ENCODE measurements around the gene PTPRT. TPM values are rescaled to one million over a fixed set of nuclear protein-coding genes. Genes with fewer than 3 reads are reported as not detected.

The PTPRT gene
- total and polyA plus RNA-seq, 10 of the 15 experiments (the other 5 are each of a cell fraction or from before 2014, with no cell fraction given) = not detected

- H3K27me3 ChIP-seq (replicated peaks in 1 of 2; ENCODE audit: control insufficient read depth in 2 of 2, insufficient read depth in 2 of 2, low read length in 1 of 2) = no peaks in the 10 kb centered on the region
- H3K4me1 ChIP-seq (ENCODE audit: control insufficient read depth, insufficient read depth, low read length) = no peaks in the 10 kb centered on the region
- H2AFZ ChIP-seq (ENCODE audit: control insufficient read depth, low read depth, low read length) = no peak overlapping the region
- ChIA-PET RAD21 (ENCODE audit: unreplicated experiment) (no interaction called here), POLR2A (no interaction called here), CTCF (no interaction called here), SMC1A (ENCODE audit: uncharacterized antibody, unreplicated experiment) (no interaction called here)
- H3K9ac ChIP-seq (ENCODE audit: control insufficient read depth, insufficient read depth, low read length) = no peak overlapping the region
- no peaks in the 10 kb centered on the region for H3K36me3 ChIP-seq (ENCODE audit: control insufficient read depth in 2 of 2, insufficient read depth in 2 of 2, low read length in 1 of 2)
- no peak overlapping the region for H3K4me3 ChIP-seq
- DNase-seq (ENCODE audit: low read depth, low spot score) (no peak), FAIRE-seq (no peak), ATAC-seq (no peak)
- WGBS (ENCODE audit: insufficient coverage, insufficient replicate concordance, low lambda C conversion rate, missing lambda C conversion rate) = 3% methylated on average over 4 of the region's 4 CpGs
- no TSS peak for BruUV-seq (replicated peaks)
- TF ChIP-seq HCFC1 (IDR thresholded peaks at IDR 0.05; ENCODE audit: low read length) (no peak), STAT1 (conservative IDR thresholded peaks at IDR 0.05) (no peak), TCF3 (IDR thresholded peaks at IDR 0.05; ENCODE audit: borderline replicate concordance, insufficient read depth, low read depth, low read length) (no peak)
- no peaks in the 10 kb centered on the region for H3K79me2 ChIP-seq (ENCODE audit: control insufficient read depth, insufficient read depth, low read length)
- H3K9me3 ChIP-seq (replicated peaks; ENCODE audit: control insufficient read depth, insufficient read depth, low read length) = no peaks in the 10 kb centered on the region
- H3K27ac ChIP-seq (ENCODE audit: control insufficient read depth, insufficient read depth) = no peak overlapping the region
- in situ Hi-C loops (cut with MboI) = no loop called here
- H4K20me1 ChIP-seq (ENCODE audit: control insufficient read depth, insufficient read depth) = no peaks in the 10 kb centered on the region
- no peak overlapping the region for H3K4me2 ChIP-seq (ENCODE audit: control insufficient read depth, insufficient read depth)
- intact Hi-C loops (cut with micrococcal nuclease; ENCODE audit: unreplicated experiment) = no loop called here
These were observed 809.4 kb downstream of the PTPRT start for GRCh38 chr20:42380287-42380686.

GRCh38 chr20:42379385-42379784, 810.3 kb downstream of the PTPRT start:
- BruUV-seq (replicated peaks) = no TSS peak
- Histone ChIP-seq H3K4me3 (no peak overlapping the region), H3K4me2 (ENCODE audit: control insufficient read depth, insufficient read depth) (no peak overlapping the region), H3K79me2 (ENCODE audit: control insufficient read depth, insufficient read depth, low read length) (no peaks in the 10 kb centered on the region), H2AFZ (ENCODE audit: control insufficient read depth, low read depth, low read length) (no peak overlapping the region), H3K9me3 (replicated peaks; ENCODE audit: control insufficient read depth, insufficient read depth, low read length) (no peaks in the 10 kb centered on the region), H3K4me1 (ENCODE audit: control insufficient read depth, insufficient read depth, low read length) (no peaks in the 10 kb centered on the region), H3K36me3 (ENCODE audit: control insufficient read depth in 2 of 2, insufficient read depth in 2 of 2, low read length in 1 of 2) (no peaks in the 10 kb centered on the region), H3K27me3 (replicated peaks in 1 of 2; ENCODE audit: control insufficient read depth in 2 of 2, insufficient read depth in 2 of 2, low read length in 1 of 2) (no peaks in the 10 kb centered on the region), H4K20me1 (ENCODE audit: control insufficient read depth, insufficient read depth) (no peaks in the 10 kb centered on the region), H3K9ac (ENCODE audit: control insufficient read depth, insufficient read depth, low read length) (no peak overlapping the region), H3K27ac (ENCODE audit: control insufficient read depth, insufficient read depth) (no peak overlapping the region)
- intact Hi-C loops (cut with micrococcal nuclease; ENCODE audit: unreplicated experiment) = no loop called here
- ChIA-PET RAD21 (ENCODE audit: unreplicated experiment) (no interaction called here), SMC1A (ENCODE audit: uncharacterized antibody, unreplicated experiment) (no interaction called here), POLR2A (no interaction called here), CTCF (no interaction called here)
- WGBS (ENCODE audit: insufficient coverage, insufficient replicate concordance, low lambda C conversion rate, missing lambda C conversion rate) = 0% methylated on average over 4 of the region's 4 CpGs
- TF ChIP-seq MYC (IDR thresholded peaks at IDR 0.05; ENCODE audit: insufficient read depth, insufficient read length, insufficient replicate concordance, low read length, severe bottlenecking) (no peak), KAT2A (conservative IDR thresholded peaks at IDR 0.05; ENCODE audit: control insufficient read depth, low read depth, low read length) (no peak), CBX3 (IDR thresholded peaks at IDR 0.05; ENCODE audit: borderline replicate concordance, low read depth) (no peak), IRF3 (IDR thresholded peaks at IDR 0.05) (no peak), GABPA (IDR thresholded peaks at IDR 0.05; ENCODE audit: low read depth) (no peak)
- FAIRE-seq = no peak
- no peak for ATAC-seq
- in situ Hi-C loops (cut with MboI) = no loop called here
- no peak for DNase-seq (ENCODE audit: low read depth, low spot score)
